Liver (tissue), 3 donors: ENCODE data around the gene KHSRP.

Experiments used
- EGR1 ChIP-seq, 2 donors: IDR thresholded peaks; 2 replicates each; pipeline ENCODE4 v1.6.1; 2016 to 2018; ENCODE audit warnings: antibody characterized with exemption in 2 of 2, low read depth in 2 of 2
- TF ChIP-seq, protein P1 (sequence below): IDR thresholded peaks from 2 replicates; pipeline ENCODE4 v1.6.1; 2016; ENCODE audit warnings: antibody characterized with exemption
- TF ChIP-seq, protein P2 (sequence below): fragments of 150-350 bp; IDR thresholded peaks from 2 replicates; pipeline ENCODE4 v1.5.1; 2017; ENCODE audit warnings: improper control_type of control experiment, low read depth, low read length; ENCODE audit not compliant: missing input control
- TF ChIP-seq, protein P3 (sequence below): IDR thresholded peaks from 2 replicates; pipeline ENCODE4 v1.6.1; 2016; ENCODE audit warnings: antibody characterized with exemption
- donor health status: healthy.
- donor health status: healthy.

DNA sequence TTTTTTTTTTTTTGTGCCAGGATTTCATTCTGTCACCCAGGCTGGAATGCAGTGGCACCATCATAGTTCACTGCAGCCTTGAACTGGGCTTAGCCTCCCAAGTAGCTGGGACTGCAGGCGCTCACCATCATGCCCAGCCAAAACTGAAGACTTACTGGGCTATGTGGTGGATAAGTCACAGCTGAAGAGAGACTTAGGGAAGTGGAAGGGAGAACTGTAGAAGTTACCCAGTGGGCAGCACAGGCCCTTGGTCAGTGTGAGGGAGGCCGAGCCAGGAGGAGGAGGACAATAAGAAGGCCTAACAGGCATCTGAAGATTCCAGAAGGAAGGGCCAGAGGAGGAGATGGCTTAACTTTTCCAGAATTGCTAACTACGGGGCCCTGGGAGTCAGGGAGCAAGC, 44.9 kb downstream of the KHSRP start:
- TF ChIP-seq, protein P1, sequence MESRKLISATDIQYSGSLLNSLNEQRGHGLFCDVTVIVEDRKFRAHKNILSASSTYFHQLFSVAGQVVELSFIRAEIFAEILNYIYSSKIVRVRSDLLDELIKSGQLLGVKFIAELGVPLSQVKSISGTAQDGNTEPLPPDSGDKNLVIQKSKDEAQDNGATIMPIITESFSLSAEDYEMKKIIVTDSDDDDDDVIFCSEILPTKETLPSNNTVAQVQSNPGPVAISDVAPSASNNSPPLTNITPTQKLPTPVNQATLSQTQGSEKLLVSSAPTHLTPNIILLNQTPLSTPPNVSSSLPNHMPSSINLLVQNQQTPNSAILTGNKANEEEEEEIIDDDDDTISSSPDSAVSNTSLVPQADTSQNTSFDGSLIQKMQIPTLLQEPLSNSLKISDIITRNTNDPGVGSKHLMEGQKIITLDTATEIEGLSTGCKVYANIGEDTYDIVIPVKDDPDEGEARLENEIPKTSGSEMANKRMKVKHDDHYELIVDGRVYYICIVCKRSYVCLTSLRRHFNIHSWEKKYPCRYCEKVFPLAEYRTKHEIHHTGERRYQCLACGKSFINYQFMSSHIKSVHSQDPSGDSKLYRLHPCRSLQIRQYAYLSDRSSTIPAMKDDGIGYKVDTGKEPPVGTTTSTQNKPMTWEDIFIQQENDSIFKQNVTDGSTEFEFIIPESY: no peak
- TF ChIP-seq, protein P2, sequence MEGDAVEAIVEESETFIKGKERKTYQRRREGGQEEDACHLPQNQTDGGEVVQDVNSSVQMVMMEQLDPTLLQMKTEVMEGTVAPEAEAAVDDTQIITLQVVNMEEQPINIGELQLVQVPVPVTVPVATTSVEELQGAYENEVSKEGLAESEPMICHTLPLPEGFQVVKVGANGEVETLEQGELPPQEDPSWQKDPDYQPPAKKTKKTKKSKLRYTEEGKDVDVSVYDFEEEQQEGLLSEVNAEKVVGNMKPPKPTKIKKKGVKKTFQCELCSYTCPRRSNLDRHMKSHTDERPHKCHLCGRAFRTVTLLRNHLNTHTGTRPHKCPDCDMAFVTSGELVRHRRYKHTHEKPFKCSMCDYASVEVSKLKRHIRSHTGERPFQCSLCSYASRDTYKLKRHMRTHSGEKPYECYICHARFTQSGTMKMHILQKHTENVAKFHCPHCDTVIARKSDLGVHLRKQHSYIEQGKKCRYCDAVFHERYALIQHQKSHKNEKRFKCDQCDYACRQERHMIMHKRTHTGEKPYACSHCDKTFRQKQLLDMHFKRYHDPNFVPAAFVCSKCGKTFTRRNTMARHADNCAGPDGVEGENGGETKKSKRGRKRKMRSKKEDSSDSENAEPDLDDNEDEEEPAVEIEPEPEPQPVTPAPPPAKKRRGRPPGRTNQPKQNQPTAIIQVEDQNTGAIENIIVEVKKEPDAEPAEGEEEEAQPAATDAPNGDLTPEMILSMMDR: no peak
- no peak for TF ChIP-seq EGR1 (IDR thresholded peaks at IDR 0.05; ENCODE audit: low read depth in 2 of 2)
- TF ChIP-seq, protein P3, sequence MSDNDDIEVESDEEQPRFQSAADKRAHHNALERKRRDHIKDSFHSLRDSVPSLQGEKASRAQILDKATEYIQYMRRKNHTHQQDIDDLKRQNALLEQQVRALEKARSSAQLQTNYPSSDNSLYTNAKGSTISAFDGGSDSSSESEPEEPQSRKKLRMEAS: no peak
